Thoracic aorta (tissue), 2 donors: ENCODE measurements around the gene RALGAPA1. TPM values are rescaled to one million over a fixed set of nuclear protein-coding genes. Genes with fewer than 3 reads are reported as not detected.

Source experiments
- ATAC-seq: fragments of 150-250 bp; one replicate; pipeline ENCODE4 v1.8.0; 2017; ENCODE audit warnings: low read depth; ENCODE audit not compliant: insufficient number of reproducible peaks, low FRiP score
- DNase-seq: peaks from one replicate; pipeline ENCODE4 v3.0.0-alpha.2; 2020; ENCODE audit warnings: low spot score
- H3K27ac ChIP-seq, 2 donors: fragments of 200-600 bp; sonication (generic); 1 replicate in 1 of 2; 2 replicates in 1 of 2; pipeline ENCODE4 v1.5.1; 2016; ENCODE audit warnings: mild to moderate bottlenecking in 2 of 2, moderate library complexity in 2 of 2
- H3K27me3 ChIP-seq: fragments of 200-600 bp; sonication (generic); replicated peaks from 2 replicates; pipeline ENCODE4 v1.6.0; 2016; ENCODE audit warnings: mild to moderate bottlenecking; ENCODE audit not compliant: insufficient read depth
- H3K36me3 ChIP-seq: fragments of 200-600 bp; sonication (generic); one replicate; pipeline ENCODE4 v1.5.1; 2016
- H3K4me1 ChIP-seq, 2 donors: fragments of 200-600 bp; sonication (generic); 1 replicate in 1 of 2; 2 replicates in 1 of 2; pipeline versions ENCODE4 v1.5.1 to v1.6.0; 2016; ENCODE audit warnings: low read depth in 2 of 2, mild to moderate bottlenecking in 1 of 2; ENCODE audit not compliant: control insufficient read depth in 1 of 2
- H3K4me3 ChIP-seq: fragments of 200-600 bp; sonication (generic); 2 replicates; pipeline ENCODE4 v1.5.1; 2016; ENCODE audit warnings: mild to moderate bottlenecking
- H3K9me3 ChIP-seq: fragments of 200-600 bp; sonication (generic); 2 replicates; pipeline ENCODE4 v1.5.1; 2016
- CTCF ChIP-seq: fragments of 200-600 bp; sonication (generic); IDR thresholded peaks from one replicate; pipeline ENCODE4 v1.5.1; 2019; ENCODE audit warnings: antibody characterized with exemption
- total RNA-seq, 2 donors: library from RNA; depleted of rRNA; stranded (reverse); fragments of >200 nt; gene quantifications; one replicate each; pipeline versions ENCODE4 v1.1.0 to v1.2.3, GENCODE V29; 2016

RALGAPA1 gene
- total RNA-seq, 2 donors from 2014 or later: 73.2 to 88.0 TPM

GRCh38 chr14:35766036-35766699 is 42.9 kb downstream of the RALGAPA1 start:
- Histone ChIP-seq H3K27ac (no peak overlapping the region), H3K4me1 (no peaks in the 10 kb centered on the region), H3K9me3 (no peaks in the 10 kb centered on the region), H3K4me3 (no peak overlapping the region), H3K27me3 (no peaks in the 10 kb centered on the region), H3K36me3 (peaks cover 14% of the 10 kb centered on the region)
- no peak for DNase-seq
- TF ChIP-seq CTCF: no peak
- no peak for ATAC-seq

GRCh38 chr14:35761922-35762321 is 47.2 kb downstream of the RALGAPA1 start:
- no peaks in the 10 kb centered on the region for H3K9me3 ChIP-seq
- no peak overlapping the region for H3K27ac ChIP-seq
- no peaks in the 10 kb centered on the region for H3K27me3 ChIP-seq
- no peak for DNase-seq
- ATAC-seq: no peak
- no peaks in the 10 kb centered on the region for H3K4me1 ChIP-seq
- TF ChIP-seq CTCF: no peak
- H3K36me3 ChIP-seq: peaks cover 5% of the 10 kb centered on the region
- no peak overlapping the region for H3K4me3 ChIP-seq

GRCh38 chr14:35760143-35760542 is 49.0 kb downstream of the RALGAPA1 start:
- Histone ChIP-seq H3K27me3 (no peaks in the 10 kb centered on the region), H3K27ac (no peak overlapping the region), H3K9me3 (no peaks in the 10 kb centered on the region), H3K4me3 (no peak overlapping the region), H3K4me1 (no peaks in the 10 kb centered on the region), H3K36me3 (peaks cover 11% of the 10 kb centered on the region)
- TF ChIP-seq CTCF: no peak
- no peak for DNase-seq
- ATAC-seq: no peak

- DNase-seq (no peak), ATAC-seq (no peak)
- Histone ChIP-seq H3K4me1 (no peaks in the 10 kb centered on the region), H3K27ac (no peak overlapping the region), H3K9me3 (no peaks in the 10 kb centered on the region), H3K4me3 (no peak overlapping the region), H3K27me3 (no peaks in the 10 kb centered on the region), H3K36me3 (peaks cover 15% of the 10 kb centered on the region)
- TF ChIP-seq CTCF: no peak
These were observed 50.5 kb downstream of the RALGAPA1 start for GRCh38 chr14:35758523-35759129.

- H3K4me1 ChIP-seq: no peaks in the 10 kb centered on the region
- no peak for ATAC-seq
- no peak overlapping the region for H3K4me3 ChIP-seq
- TF ChIP-seq CTCF: no peak
- H3K9me3 ChIP-seq: no peaks in the 10 kb centered on the region
- H3K36me3 ChIP-seq: peaks cover 24% of the 10 kb centered on the region
- H3K27me3 ChIP-seq: no peaks in the 10 kb centered on the region
- DNase-seq: no peak
- no peak overlapping the region for H3K27ac ChIP-seq
These were observed 54.4 kb downstream of the RALGAPA1 start for GRCh38 chr14:35754671-35755070.
